Activated CD4-positive, CD25-positive, alpha-beta regulatory T cell treated with anti-CD3 and anti-CD28 coated beads, Interleukin-2, amount 50 U/mL, for 16 hours (primary cell): ENCODE measurements around the gene DDT.
"Not testable (repeated sequence)": the region's sequence is repeated elsewhere in the genome, so short reads cannot be mapped to it uniquely, and the experiment has no call there.

ENCODE experiments used
- DNase-seq: peaks from one replicate; pipeline ENCODE4 v3.0.0-alpha.2; 2020; ENCODE audit warnings: low read depth, low spot score

DDT gene

DNA sequence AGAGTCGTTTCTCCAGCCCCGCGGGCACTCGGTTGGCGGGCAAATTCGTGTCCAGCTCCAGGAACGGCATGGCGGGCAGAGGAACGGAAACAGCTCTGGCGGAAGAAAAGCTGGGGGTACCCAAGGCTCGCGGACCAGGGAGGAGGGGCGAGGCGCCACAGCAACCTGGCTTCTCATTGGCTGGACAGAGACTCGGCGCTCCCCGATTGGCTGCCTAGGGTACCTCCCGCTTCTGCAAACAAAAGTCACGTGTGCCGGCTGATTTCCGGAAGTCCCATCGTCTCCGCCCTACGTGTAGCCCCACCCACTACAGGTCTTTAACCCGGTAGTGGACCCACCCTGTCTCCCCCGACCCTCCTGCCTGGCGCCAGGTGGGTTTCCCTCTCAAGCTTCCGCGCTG is at the start of gene DDT:
TSS of gene DDT (minus strand) at position 97 of the 400 bp plus-strand sequence. CDS start at position 70, 27 bp downstream.
- DNase-seq = not testable (repeated sequence)

DNA sequence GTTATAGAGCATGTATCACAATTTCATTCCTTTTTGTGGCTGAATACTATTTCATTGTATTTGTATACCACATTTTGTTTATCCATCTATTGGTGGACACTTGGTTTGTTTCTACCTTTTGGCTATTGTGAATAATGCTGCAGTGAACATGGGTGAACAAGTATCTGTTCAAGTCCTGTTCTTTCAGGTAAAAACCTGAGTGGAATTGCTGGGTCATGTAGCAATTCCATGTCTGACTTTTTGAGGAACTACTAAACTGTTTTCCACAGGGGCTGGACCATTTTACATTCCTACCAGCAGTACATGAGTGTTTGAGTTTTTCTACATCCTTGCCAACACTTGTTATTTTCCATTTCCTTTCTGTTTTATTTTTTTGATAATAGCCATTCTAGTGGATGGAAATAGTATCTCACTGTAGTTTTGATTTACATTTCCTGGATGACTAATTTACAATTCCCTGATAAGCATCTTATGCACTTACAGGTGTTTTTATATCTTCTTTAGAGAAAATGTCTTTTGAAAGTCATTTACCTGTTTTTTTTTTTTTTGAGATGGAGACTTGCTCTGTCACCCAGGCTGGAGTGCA is 49.1 kb upstream of the DDT start:
- DNase-seq = no peak

DNA sequence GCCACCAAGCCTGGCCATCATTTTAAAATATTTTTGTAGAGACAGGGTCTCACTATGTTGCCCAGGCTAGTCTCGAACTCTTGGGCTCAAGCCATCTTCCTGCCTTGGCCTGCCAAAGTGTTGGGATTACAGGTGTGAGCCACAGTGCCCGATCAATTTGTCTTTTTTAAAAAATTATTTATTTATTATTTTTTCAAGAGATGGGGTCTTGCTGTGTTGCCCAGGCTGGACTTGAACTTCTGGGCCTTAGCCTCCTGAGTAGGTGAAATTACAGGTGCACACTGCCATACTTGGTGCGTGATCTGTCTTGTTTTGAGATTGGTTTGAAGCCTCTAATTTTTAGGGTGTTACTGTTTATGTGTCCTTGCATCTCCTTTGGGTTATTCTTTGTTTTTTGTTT is 47.1 kb upstream of the DDT start:
- DNase-seq = no peak

DNA sequence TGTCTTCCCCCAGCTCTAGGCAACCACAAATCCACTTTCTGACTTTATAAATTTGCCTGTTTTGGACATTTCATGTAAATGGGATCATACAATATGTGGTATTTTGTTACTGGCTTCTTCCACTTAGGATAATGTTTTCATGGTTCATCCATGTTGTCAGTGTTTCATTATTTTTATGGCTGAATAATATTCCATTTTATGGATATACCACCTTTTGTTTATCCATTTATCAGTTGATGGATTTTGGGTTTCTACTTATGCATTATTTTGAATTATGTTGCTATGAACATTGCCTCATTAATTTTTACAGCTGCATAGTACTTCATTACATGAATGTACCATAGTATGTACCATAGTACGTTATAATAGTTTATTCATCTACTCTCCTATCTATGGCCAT is 41.9 kb upstream of the DDT start:
- no peak for DNase-seq

GRCh38 chr22:24011735-24012068 is 37.5 kb upstream of the DDT start:
- DNase-seq = no peak

DNA sequence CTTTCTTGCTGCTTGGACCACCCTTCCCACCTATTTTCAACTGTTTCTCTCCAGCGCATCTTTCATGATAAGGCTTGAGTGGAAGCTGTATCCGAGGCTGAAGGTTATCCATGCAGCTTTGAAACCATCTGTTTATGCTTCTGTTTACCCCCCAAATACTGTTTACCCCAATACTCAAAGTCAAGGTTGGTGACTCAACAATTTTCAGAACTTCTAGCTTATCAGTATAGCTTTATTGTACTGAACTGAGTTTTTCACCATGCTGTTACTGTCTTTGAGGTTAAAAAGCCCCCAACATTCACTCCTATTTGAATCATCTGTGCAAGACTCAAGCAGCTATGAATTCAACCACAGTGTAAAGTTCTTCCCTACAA is 35.8 kb upstream of the DDT start:
- DNase-seq = no peak

DNA sequence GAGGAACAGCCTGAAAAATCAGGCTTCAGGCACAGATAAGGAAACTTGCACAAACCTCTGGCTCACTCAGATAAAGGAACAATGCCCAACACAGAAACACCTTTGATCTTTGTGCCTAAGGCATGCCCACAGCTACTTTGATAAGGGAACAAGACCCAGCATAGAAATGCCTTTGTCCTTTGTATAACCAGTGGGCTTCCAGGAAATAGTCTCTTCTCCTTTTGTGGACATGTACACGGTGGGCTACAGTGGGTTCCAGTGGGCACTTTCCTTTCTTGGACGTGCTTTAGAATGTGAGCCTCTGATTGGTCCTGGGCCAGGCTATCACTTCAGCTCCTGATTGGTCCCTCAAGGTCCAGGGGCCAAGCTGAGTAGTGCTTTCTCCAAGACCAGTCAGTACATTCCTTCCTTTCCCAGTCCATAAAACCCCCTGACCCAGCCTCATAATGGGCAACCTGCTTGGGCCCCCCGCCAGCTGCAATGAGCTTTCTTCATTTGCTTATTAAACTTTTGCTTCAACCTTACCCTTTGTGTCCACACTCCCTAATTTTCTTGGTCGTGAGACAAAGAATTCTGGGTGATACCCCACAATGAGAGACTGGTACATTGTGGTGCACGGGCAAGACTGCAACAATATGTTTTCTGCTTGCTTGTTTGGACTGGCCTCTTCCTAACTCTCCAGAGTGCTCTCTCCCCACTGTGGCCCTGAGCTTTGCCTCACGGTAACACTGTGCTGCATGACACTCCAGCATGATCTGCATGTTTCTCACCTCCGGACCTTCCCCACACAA is 35.2 kb upstream of the DDT start:
- no peak for DNase-seq

DNA sequence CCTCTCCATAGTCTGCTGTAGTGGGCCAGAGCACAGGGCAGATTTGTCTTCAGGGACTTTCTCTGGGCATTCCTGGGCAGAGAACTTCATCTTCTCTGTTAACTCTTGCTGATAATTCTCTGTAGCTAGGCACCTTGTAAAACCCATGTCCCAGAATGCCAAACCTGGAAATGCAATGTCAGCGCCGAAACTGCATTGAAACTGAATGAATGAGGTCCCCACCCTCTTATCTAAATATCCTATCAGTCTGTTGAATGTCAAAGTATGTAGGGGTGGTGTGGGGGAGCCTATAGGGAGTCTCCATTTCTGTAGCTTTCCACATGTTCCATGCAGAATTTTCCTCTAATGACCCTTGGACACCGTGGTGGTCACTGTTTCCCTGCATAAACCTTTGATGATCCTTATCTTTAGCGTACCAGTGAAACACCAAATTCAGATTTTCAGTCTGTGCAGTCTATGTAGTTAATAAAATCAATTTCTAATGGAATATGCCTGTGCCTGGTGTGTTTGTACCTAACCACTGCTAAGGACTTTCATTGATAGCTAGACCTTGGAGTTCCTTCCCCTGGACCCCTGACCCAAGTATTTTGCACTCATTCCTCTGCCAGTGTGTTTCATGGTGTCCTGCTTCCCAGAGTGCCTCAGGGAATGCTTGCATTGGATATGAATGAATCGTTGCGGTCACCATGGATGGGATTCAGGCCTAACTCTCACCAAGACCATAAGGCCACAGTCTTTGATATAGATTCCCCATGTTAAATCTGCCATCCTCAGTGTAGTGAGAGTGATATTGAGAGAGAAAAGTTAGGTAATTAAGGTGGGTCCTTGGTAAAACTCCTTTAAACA is 34.4 kb upstream of the DDT start:
- DNase-seq = no peak

- no peak for DNase-seq
These were observed 33.7 kb upstream of the DDT start for GRCh38 chr22:24008022-24008283.

DNA sequence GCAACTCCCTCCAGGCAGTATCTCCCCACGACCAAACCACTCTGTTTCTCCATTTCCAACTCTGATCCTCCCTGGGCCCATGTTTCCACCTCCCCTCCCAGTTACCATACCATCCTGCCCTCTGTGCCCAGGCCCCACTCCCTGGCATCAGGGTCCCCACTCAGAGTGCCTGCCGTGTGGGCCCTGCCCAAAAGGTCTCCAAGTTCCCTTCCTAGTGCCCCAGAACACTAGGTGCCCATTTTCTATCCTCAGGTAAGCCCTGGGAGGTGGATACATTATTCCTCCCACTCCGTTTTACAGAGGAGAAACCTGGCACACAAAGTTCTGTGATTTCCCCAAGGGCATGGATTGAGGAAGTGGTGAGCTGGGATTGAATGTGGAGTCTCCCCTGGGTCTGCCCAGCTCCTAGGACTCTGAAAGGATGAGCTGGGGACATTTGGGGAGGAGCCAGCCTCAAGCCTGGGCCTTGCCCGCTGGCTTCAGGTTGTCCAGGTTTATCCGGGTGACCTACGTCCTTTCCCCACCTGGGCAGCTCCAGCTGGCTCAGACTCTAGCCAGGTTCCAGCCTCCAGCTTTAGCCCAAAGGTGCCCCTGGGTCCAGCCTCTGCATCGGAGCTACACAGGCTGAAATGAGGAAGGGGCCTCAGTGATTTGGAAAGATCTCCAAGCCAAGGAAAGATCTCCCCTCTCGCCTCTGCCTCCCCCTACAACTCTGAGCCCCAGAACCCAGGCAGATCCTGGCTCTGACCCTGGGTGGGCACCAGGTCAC is 33.2 kb upstream of the DDT start:
- DNase-seq = no peak

DNA sequence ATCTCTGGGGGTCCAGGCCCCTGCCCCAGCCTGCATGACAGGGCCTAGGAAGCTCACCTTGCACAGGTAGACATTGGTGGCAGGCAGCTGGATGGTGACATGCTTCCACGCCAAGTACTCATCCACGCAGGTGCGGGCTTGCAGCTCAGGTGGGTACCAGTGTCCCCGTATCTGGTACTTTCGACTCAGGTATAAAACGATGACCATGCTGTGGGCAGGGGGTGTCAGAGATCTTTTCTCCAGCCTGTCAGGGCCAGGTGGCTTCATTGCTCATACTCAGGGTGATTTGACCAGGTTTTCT is 32.6 kb upstream of the DDT start:
- DNase-seq = no peak

DNA sequence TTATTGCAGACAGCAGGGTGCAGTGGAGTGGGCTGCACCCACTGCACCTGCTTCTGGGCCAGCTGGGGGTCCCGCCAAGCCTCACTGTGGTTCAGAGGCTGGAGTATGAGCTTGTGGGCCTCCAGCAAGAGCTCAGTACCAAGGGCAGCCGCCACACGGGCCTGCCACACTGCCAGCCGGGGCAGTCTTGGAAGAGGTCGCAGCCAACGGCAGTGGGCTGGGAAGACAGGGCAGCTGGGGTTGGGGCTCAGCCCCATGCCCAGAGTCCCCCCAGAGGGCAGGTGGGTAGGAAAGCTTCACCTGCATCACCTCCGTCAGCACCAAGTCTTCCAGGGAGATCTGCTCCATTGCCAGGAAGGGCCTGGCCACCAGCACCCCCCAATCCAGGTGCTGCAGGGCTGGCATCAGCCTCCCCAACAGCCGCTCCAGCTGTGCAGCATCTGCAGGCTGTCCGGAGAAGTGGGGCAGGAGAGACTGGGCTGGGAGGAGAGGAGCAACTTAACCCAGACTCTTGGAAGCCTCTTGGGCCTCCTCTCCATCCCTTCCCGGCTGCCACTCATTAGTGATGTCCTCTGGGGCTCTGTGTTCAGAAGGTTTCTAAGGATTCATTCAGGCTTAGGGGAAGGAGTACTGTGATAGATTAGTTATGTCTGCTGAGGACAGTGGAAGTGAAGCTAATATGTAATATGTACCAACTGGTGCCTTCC is 32.1 kb upstream of the DDT start:
- no peak for DNase-seq

- no peak for DNase-seq
These were observed 31.0 kb upstream of the DDT start, which contains the start of gene GSTT4 for GRCh38 chr22:24005201-24005600. GSTT4 (minus strand) TSS chr22:24005453; CDS start chr22:24005356, 97 bp downstream.

DNA sequence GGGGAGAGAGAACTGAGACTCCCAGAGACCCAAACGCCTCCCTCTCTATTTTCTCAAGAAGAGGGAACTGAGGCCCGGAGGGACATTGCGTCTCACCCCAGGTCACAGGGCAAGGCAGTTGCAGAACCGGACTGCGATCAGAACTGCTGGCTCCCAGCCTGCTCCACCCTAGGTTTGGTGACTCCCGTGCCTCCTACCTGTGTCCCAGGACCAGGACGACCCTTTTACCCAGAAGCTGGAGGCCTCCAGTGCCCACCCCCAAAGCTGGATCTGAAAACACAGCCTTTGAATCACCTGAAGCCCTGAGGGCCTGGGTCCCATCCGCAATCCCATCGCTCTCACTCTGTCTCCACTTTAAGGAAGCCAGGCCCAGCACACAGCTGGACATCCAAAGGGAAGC is 29.6 kb upstream of the DDT start:
- DNase-seq = no peak

DNA sequence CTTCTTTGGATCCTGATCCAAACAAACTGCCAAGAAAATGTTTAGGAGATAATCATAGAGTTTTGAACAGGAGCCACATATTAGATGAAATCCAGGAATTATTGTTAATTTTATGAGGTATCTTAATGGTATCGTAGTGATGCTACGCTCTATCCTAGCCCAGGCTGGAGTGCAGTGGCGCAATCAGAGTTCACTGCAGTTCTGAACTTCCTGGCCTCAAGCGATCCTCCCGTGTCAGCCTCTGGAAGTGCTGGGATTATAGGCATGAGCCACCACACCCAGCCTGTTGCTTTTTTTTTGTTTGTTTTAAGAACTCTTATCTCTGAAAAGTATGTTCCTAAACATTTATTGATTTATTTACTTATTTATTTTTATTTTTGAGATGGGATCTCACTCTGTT is 28.6 kb upstream of the DDT start:
- no peak for DNase-seq

- no peak for DNase-seq
These were observed 28.0 kb upstream of the DDT start for GRCh38 chr22:24002272-24002671.

DNA sequence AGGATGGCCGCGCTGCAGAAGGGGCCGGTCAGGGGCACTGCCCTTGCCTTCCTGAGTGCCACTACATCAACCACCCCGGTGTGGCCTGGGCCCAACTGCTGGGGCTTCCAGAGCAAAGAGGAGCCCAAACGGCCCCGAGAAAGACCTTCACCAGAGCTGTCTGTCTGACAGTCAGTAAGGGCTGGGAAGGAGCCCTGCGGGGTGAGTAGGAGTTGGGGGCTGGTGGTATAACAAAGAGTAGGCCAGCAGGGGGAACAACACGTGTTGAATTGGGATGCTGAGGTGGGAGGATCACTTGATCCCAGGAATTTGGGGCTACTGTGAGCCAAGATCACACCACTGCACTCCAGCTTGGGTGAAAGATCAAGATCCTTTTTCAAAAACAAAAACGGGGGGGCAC is 27.1 kb upstream of the DDT start:
- no peak for DNase-seq

DNA sequence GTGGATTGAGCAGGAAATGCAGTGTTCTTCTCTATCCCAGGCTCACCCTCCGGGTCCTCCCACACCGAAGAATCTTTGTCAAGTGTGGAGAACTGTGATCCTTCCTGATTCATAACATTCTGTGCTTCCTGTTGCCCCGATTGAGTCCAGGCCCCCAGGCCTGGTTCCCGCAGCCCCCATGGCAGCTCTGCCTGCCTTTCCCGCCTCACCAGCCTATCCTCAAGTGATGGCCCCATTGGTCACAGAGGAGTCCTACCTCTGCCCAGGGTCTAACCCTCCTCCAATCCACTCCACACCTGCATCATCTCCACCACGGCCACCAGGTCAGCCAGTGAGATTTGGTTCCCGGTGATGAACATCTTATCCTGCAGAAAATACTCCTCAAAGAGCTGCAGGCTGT is 25.5 kb upstream of the DDT start:
- not testable (repeated sequence) for DNase-seq

- no peak for DNase-seq
These were observed 22.9 kb upstream of the DDT start for GRCh38 chr22:23997092-23997491.

GRCh38 chr22:23993581-23994177 is 19.4 kb upstream of the DDT start:
- DNase-seq = not testable (repeated sequence)

DNA sequence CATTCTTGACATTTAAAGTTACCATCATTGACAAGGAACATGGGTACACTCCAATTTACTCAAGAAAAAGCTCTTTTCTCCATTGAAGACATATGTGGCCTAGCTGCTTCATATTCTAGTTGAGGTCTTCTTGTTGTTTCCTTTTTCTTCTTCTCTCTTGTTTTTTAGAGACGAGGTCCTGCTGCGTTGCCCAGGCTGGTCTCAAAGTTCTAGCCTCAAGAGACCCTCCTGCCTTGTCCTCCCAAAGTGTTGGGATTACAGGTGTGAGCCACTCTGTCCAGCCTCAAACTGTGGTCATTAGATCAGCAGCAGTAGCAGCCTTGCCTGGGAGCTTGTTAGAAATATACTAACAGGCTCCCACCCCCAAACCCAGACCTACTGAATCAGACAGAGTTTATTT is 18.8 kb upstream of the DDT start:
- not testable (repeated sequence) for DNase-seq
